Hypothalamus (tissue), 51 donors: ENCODE data around the gene SMARCD3.

ENCODE experiments used
- DNase-seq, 51 donors: peaks; one replicate each; lab custom pipeline; 2025; lab: John Stamatoyannopoulos, UW

Gene SMARCD3

DNA sequence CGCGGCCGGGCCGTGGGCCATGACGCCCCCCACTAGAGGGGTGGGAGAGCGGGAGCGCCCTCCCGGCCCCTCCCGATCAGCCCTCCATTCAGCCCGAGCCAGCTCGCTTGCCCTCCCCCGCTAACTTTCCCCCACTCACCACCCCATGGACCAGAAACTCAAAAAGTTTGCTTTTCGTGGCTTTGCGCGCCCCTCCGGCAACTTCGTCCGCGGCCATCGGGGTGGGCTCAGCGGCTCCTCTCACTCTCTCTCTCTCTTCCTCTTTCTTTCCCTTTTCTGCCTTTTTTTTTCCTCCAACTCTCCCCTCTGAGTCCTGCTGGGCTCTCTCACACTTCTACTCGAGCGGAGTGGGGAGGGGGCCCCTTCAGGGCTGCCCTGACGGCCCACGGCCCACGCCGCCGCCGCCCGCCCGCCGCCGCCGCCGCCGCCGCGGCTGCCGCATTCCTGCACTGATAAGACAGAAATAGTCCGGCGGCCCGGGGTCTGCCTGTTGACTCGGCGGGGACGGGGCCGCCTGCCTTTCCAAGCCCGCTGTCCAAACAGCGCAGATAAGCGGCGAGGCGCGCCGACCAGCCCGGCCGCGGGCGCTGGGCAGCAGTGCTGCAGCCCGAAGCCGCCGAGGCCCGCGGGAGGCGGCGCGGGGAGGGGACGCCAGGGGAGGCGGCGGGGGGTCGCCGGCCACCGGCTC, at the start of gene SMARCD3:
SMARCD3 (minus strand) TSS at position 349 of the 688 bp plus-strand sequence; CDS start at position 217, 132 bp downstream.
- DNase-seq: peak in 36 of 51 donors; percentile 29 to 79 (median 60)

DNA sequence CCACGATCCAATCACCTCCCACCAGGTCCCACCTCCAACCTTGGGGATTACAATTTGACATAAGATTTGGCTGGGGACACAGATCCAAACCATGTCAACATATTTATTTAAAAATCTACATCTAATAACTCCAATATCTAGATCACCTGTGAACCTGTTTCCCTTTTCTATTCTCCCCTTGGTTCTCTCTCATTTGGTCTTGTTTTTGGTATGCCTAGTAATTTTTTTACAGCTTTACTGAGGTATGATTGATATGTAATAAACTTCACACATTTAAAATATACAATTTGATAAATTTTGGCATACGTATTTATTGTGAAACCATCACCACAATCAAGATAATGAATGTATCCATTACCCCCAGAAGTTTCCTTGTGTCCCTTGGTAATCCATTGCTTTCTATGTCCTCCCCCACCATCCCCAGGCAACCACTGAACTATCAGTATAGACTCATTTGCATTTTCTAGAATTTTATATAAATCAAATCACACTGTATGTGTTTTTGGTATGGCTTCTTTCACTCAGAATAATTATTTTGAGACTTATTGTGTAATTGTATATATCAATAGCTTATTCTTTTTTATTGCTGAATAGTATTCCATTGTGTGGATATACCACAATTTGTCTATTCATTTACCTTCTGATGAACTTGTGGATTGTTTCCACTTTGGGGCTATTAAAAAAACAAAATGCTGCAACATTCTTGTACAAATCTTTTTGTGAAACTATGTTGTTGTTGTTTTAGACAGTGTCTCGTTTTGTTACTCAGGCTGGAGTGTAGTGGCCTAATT, 47.9 kb upstream of the SMARCD3 start:
- DNase-seq: no peak

DNA sequence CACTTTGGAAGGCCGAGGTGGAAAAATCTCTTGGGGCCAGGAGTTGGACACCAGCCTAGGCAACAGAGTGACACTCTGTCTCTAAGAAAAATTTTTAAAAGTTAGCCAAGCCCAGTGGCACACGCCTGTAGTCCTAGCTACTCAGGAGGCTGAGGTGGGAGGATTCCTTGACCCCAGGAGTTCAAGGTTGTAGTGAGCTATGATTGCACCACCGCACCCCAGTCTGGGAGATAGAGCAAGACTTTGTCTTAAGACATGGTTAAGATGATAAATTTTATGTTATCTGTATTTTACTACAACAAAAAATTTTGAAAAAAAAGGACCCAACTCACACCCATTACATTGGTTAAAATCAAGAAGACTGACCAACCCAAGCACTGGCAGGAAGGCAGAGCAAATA, 44.4 kb upstream of the SMARCD3 start:
- DNase-seq: no peak

GRCh38 chr7:151291206-151291605, 42.7 kb upstream of the SMARCD3 start:
- DNase-seq: no peak

DNA sequence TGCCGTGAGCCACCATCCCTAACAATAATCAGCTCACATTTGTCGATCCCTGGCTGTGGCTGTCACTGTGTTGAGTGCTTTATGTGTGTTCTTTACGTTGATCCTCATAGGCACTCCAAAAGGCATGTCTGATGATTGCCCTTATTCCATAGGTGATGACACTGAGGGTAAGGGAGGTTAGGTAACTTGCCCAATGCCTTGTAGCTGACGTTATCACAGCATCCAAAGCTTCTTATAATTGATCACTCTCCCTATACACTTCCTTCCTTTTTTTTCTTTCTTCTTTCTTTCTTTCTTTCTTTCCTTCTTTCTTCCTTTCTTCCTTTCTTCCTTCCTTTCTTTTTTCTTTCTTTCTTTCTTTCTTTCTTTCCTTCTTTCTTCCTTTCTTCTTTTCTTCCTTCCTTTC, 41.9 kb upstream of the SMARCD3 start:
- DNase-seq: no peak

DNA sequence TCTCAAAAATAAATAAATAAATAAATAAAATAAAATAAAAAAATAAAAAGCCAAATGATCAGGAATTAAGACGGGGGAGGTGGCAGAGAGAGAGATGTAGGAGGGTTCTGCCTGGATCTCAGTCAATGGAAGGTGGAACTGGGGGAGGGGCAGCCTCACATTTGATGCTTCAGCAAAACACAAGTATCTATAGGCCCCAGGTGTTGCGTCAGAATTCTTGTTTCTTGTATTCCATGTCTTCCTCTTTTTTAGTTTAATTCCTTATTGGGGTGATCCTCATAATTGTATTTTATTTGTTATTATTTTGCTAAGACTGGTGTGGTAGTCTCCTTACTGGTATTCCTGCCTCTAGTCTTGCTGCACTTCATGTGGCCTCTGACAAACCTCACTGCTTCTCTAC, 41.4 kb upstream of the SMARCD3 start:
- no peak for DNase-seq

GRCh38 chr7:151286148-151286547, 37.7 kb upstream of the SMARCD3 start:
- DNase-seq: no peak

GRCh38 chr7:151283302-151283701, 34.8 kb upstream of the SMARCD3 start:
- DNase-seq: no peak

DNA sequence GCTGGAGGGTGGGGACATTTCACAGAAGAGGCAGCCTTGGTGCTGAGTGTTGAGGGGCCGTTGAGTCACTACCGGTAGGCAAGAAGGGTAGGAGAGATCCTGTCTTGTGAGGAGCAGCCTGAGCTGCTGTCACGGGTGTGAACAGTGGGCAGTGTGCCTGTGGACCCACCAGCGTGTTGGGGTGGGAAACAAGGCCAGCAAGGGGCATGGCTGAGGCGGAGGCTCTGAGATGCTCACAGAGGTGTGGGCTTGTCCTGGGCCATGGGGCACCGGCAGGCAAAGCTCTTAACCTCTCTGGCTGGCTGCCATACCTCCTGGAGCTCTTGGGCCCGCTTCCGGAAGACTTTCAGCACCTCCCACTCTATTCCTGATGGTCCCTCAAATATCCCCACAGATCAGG, 33.6 kb upstream of the SMARCD3 start:
- peak in 1 of 51 donors; percentile 31 for DNase-seq

DNA sequence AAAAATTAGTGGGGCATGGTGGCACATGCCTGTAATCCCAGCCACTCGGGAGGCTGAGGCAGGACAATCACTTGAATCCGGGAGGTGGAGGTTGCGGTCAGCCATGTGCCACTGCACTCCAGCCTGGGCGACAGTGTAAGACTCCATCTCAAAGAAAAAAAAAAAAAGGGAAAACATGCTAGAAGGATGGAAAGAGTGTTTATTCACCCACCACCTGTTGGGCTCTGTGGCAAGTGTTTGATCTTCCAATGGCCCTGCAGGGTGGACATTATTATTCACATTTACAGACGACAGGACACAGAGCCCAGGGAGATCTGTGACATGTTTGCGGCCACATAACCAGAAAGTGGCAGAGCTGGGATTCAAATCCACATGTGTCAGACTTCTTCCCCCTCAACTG, 33.2 kb upstream of the SMARCD3 start:
- no peak for DNase-seq

GRCh38 chr7:151280388-151281019, 32.0 kb upstream of the SMARCD3 start:
- DNase-seq: no peak

- no peak for DNase-seq
These were observed 31.4 kb upstream of the SMARCD3 start for GRCh38 chr7:151279868-151280267.

GRCh38 chr7:151278949-151279348, 30.5 kb upstream of the SMARCD3 start:
- DNase-seq: no peak

DNA sequence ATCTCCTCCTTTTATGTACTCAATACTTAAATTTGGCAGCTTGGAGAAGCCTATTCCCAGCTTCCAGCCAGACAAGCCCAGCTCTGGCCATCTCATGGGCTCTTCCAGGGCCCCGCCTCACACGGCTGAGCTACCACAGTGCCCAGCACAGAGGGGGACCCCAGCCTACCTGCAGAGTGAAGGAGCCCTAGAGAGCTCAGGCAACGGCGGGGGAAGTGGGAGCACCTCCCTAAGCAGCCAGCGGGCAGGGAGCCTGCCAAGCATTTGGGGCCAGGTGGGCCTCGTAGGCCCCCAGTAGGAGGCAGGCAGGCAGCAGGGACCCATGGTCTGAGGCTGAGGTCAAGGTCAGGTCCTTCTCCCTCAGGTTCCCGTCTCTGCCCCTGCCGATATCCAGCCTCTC, 29.1 kb upstream of the SMARCD3 start:
- no peak for DNase-seq

- peak in 29 of 51 donors; percentile 15 to 73 (median 53) for DNase-seq
These were observed 28.4 kb upstream of the SMARCD3 start for GRCh38 chr7:151276666-151277590.

- peak in 6 of 51 donors; percentile 23 to 65 (median 38) for DNase-seq
These were observed 27.5 kb upstream of the SMARCD3 start for GRCh38 chr7:151275813-151276577.

DNA sequence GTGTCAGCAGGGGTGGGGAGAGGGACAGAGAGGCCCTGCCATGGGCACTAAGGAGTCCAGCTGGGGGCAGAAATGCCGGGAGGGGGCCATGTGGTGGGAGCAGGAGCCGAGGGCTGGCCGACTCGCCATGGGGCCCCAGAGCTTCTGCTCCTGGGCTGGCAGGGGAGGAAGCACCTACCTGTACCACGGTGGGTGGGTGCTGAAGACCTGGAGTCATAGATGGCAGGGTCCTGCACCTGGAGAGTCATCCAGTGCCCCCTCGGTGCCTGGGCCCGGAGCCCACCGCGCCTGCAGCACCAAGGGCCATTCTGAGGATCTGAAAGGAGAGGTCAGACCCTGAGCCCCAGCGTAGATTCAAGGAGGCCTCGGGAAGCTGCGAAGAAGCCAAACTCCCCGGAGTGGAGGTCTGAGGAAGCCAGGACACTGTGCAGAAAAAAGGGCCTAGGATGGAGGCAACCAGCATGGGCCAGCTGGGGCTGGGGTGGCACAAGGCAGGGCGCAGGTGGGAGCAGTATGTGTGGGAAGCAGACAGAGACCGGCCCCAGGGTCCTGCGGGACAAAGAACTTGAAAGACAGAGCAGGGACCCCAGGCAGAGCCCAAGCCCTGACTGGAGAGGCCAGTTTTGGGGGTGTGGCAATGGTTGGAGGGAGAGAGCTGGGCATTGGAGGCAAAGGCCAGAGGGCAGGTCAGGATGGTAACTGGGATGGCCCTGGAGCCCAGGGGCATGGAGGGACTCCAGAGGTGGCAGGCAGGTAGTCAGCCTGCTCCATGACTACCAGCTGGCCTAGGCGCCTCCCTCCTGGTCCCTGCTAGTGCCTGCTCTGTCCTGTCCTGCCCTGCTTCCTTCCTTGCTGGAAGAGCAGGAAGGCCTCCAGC, 26.7 kb upstream of the SMARCD3 start:
- DNase-seq: no peak

DNA sequence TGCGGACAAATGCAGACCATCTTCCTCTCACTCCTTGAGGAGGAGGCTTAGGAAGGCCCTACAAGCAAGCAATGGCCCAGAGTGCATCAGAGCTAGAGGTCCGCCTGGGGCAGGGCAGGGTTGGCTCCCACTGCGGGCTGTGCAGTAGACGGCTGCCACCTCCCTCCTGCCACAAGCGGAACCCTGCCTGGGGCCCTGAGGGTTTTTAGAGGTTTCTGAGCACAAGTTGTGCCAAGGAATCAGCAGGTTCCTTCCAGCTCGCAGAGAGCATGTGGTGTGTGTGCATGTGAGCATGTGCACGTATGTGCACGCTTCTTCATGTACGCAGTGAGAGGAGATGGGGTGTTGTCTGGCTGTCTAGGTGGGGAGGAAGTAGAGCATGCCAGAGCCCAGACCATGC, 25.9 kb upstream of the SMARCD3 start:
- DNase-seq: no peak
